HuH-7.5 (cell line): Measurements from ENCODE around the gene CLSTN2.

Experiments
- DNase-seq: peaks from one replicate; pipeline ENCODE4 v3.0.0; 2011; ENCODE audit warnings: low spot score

Gene CLSTN2

DNA sequence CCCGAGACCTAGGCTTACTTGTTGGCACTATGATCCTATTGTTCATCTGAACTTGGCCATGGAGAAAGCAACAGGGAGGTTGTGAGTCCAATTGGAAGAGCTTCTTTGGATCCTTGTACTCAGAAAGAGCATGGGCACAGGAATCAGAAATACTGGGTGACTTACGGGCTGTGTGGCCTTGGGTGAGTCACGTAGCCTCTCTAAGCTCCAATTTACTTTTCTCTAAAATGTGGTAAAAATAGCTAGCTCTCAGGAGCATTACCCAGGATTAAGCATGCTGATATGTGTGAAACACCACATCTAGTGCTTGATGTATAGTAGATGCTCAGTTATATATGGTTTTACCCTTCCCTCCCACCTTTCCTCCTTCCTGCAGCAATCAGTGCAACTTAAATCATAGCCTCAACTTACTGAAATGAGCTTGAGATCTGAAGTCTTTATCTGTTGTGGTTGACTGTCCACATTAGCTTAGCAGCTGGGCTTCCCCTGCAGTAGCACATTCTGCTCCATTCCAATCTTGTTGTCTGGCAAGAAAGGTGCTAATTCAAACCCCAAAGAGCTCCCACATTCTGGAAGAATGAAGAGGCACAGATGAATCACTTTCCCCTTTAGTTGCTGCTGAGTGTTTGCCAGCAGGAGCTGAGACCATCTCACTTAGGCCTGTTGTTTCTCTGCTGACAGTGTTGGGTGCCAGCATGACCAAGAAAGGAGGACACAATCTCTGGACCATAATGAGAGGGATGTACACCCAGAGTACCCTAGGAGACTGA, 443.8 kb downstream of the CLSTN2 start:
- no peak for DNase-seq

DNA sequence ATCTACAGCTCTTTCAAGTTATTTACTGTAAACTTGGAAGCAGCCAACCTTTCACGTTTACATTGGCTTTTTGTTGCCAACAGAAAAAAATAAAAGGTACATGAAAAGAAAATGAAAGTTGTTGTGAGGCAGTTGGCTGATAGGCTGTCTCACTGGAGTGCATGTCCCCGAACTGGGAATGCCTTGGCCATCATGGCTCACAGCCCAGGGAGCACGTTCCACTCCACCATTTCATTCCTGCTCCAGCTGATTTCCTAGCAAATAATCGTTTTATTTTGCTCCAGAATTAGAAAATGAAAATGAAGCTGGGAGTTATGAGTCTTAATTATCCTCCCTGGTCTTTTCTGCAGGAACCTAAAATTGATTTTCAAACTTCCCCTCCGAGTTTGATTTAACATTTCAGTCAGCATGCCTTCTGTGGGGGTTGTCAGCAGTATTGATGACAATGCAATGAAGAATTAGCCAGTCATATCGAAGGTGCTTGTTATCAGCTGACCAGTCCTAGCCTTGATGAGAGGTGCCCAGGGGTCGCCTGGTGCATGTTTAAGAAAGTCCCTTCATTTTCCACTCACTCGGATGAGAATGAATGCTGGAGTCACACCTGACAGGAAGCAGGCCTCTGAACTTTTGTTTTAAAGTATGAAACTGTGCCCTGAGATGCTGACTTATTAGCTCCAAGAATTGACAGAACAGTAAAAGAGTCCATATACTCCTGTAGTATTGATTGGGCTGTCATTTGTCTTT, 449.2 kb downstream of the CLSTN2 start:
- DNase-seq, result no peak

- no peak for DNase-seq
Measured at GRCh38 chr3:140384876-140385275, 449.9 kb downstream of the CLSTN2 start.

DNA sequence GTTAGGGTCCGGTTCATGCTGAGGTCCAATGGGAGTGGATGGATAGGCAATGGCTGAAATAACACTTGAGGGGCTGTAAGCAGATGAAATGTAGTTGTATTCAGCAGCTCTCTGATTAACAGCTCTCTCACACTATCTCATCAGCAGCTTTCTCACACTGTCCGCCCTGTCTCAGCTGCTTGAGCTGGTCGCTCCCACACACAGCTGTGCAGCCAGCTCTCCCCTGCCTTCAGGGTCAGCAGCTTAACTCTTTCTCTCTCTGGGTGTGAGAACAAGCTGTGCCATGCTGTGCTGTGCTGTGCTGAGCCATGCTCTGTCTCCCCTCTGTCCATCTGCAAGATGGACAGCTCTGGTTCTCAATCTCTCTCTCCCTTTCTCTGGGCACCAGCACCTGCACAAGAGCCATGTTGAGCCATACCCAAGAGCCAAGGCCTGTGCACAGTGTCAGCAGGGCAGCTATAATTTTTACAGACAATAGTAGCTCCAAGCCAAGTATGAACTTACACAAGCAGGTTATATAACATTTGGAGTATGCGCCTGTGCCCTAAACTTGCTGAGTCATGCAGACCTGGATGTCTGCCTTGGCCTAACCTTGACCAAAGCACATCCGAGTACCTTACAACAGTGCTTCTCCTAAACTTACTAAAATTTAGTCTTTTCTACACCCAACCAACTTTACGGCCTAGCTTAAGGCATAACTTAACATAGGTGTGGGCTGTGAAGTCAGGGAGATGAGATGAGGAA, 451.5 kb downstream of the CLSTN2 start:
- no peak for DNase-seq

DNA sequence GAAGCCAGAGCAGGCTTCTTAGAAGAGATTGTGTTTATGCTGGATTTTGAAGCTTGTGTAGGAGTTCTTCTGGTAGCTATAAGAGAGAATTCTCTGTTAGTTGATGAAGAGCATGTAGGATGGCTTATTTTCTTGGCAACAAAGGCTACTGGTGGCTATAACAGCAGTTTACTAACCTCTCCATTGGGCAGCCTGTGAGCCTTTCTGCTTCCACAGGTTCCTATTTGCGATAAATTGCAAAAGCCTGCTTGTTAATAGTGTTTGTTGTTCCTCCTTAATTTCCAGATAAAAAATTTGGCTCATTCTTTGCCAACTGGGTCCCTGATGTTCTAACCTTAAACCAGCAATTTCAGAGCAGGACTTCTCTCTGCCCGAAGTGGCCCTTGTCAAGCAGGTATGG, 452.3 kb downstream of the CLSTN2 start:
- DNase-seq, result no peak

GRCh38 chr3:140388202-140388922, 453.4 kb downstream of the CLSTN2 start:
- no peak for DNase-seq

GRCh38 chr3:140391061-140391460, 456.1 kb downstream of the CLSTN2 start:
- DNase-seq, result no peak

- DNase-seq, result no peak
Measured at GRCh38 chr3:140394488-140395133, 459.6 kb downstream of the CLSTN2 start.

DNA sequence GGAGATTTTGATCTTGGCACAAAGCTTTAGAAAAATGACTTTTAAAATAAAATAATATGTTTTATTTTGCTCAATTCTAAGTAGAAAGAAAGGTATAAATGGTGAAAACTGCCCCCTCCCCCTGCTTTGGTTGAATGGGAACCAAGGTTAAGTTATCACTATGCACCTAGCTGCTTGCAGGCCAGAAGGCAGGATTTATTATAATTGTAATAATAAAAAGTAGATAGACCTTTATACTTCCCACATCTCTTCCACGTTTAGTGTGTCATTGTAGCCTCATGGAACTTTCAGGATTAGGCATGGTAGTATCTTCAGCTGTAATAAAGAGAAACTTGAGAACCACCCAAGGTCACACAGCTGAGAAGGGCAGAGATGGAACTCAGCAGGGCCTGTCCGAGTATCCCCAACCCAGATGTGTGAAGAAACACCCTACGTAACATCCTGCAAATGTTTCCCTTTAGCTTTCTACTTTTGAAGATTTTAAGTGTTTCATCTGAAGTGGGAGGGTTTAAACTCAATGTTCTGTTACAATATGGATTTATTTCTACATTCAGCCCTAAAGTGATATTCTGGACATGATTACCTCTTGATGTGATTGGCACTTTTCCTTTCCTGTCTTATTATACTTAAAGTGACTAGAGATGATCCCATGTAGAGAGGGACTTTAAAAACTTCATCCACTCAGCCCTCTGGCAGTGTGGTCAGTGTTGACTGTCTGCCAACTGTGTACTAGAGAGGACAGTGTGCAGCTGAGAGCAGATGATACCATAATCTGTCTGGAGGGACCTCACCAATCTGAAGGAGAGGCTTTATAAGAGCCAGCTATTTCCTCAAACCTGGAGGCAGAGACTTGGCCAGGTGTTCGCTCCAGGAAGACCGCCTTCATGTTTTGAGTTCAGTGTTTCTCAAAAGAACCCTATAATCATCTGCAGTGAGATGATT, 460.4 kb downstream of the CLSTN2 start:
- no peak for DNase-seq

DNA sequence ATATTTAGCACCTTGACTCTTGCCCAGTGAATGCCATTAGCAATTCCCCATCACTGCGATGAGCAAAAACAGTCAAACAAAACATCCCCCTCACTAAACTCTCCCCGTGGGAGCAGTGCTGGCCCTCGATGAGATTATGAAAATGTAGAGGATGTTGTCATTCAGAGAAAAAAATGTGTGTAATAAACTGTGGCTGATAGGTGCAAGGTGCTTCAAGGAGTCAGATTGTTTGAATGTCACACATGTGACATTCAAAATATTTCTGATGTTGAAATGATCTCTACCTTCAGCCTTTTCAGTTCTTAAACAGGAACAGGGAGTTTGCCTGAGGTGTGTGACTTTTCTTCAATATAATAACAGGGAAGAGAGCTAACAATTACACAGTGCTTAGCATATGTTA, 461.1 kb downstream of the CLSTN2 start:
- DNase-seq, result no peak

- DNase-seq, result no peak
Measured at GRCh38 chr3:140397847-140398246, 462.9 kb downstream of the CLSTN2 start.

GRCh38 chr3:140398387-140398786, 463.4 kb downstream of the CLSTN2 start:
- DNase-seq, result no peak

DNA sequence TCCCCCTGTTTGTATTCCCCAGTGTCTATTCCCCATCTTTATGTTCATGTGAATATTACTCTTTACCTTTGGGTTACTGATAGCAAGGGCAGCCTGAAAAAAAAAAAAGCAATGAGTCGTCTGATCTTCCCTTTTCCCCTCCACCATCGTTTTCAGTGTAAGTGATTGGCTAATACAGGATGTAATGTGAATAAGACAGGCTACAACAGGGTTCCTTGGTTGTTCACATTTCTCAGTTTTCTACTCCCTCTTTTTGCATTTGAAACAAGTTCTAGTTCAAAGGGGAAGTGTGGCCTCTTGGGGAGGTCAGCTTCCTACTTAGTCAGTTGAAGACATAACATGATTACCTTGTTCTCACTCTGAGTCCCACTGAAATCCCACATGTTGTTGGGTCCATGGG, 464.9 kb downstream of the CLSTN2 start:
- DNase-seq, result no peak

GRCh38 chr3:140403079-140403478, 468.1 kb downstream of the CLSTN2 start:
- no peak for DNase-seq

DNA sequence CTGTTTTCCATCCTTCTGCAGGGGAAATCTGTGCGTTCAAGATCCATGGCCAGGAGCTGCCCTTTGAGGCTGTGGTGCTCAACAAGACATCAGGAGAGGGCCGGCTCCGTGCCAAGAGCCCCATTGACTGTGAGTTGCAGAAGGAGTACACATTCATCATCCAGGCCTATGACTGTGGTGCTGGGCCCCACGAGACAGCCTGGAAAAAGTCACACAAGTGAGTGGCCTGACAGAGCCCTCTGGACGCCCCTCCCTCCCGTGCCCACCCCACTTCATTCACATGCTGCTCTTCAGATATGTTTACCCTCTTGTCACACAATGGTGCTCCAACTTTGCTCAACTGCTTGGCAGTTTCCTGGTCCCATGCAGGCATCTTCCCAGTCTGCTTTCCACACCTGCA, 468.6 kb downstream of the CLSTN2 start:
- DNase-seq, result no peak

GRCh38 chr3:140406655-140407054, 471.7 kb downstream of the CLSTN2 start:
- DNase-seq, result no peak

- DNase-seq, result no peak
Measured at GRCh38 chr3:140408252-140408651, 473.3 kb downstream of the CLSTN2 start.

DNA sequence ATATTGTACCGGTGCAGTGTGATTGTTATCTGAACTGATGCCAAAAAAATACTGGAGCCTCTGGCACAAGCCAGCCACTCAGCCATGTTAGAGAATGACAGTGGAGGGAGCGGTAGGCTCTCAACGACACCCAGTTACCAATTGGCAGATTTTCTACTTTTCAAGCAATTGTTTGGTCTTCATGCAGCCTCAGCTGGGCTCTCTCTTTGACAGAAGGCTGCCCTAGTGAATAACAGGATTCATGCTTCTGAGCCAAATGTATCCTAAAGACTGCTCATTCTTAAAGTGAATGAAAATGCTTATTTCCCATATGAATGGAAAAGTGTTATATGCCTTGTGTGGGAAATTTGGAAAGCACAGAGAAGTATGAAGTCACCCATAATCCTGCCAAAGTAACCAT, 481.7 kb downstream of the CLSTN2 start:
- no peak for DNase-seq

GRCh38 chr3:140420621-140421357, 485.8 kb downstream of the CLSTN2 start:
- DNase-seq, result no peak

DNA sequence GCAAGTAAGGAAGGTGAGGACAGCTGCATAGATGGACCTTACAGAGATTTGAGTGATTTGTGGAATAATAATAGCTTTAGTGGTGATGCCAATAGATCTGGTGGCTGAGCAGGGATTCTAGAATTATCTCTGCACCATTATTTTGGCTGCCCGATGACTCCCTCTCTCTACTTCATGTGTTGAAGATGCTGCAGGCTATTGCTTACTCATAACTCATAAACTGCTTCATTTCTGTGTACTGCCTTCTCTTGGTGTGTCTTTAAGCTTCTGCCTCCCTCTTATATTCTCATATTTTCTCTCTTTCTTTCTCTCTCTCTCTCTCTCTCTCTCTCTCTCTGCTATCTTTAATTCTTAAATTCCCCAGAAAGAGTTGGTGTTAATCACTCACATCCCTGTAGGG, 486.9 kb downstream of the CLSTN2 start:
- no peak for DNase-seq
